Ovary (tissue), 9 donors: ENCODE data around the gene GGA1. TPM values are rescaled to one million over a fixed set of nuclear protein-coding genes. Genes with fewer than 3 reads are reported as not detected.

Experiments
- DNase-seq, 5 donors: peaks; one replicate each; pipeline ENCODE4 v3.0.0-alpha.2; 2019 to 2020
- H3K27ac ChIP-seq, 2 donors: fragments of 200-600 bp; one replicate each; pipeline versions ENCODE4 v1.5.1 to v1.8.0; 2019 to 2022
- H3K27me3 ChIP-seq: fragments of 200-600 bp; one replicate; pipeline ENCODE4 v1.8.0; 2022
- H3K36me3 ChIP-seq: fragments of 200-600 bp; sonication (generic); one replicate; pipeline ENCODE4 v1.5.1; 2019
- H3K4me1 ChIP-seq: one replicate; pipeline ENCODE4 v1.8.1; 2013; ENCODE audit warnings: mild to moderate bottlenecking, moderate library complexity; ENCODE audit not compliant: insufficient read depth
- H3K4me3 ChIP-seq: fragments of 200-600 bp; sonication (generic); one replicate; pipeline ENCODE4 v1.5.1; 2017
- H3K9me3 ChIP-seq, 2 donors: fragments of 200-600 bp in 1 of 2; sonication (generic) in 1 of 2; one replicate each; pipeline versions ENCODE4 v1.5.1 to v1.8.1; 2013 to 2019; ENCODE audit warnings: mild to moderate bottlenecking in 1 of 2, moderate library complexity in 1 of 2
- EP300 ChIP-seq: sonication (generic); formaldehyde crosslinking; IDR thresholded peaks from one replicate; pipeline ENCODE4 v1.6.1; 2017; ENCODE audit warnings: antibody characterized with exemption
- POLR2A ChIP-seq: fragments of 450-650 bp; IDR thresholded peaks from one replicate; pipeline ENCODE4 v1.6.1; 2017; ENCODE audit warnings: antibody characterized with exemption, mild to moderate bottlenecking, moderate library complexity
- WGBS, 3 donors: extraction: QIAGEN DNeasy Blood & Tissue Kit in 1 of 3; methylation state at CpG; one replicate each; pipeline versions ENCODE4 v1.1.5 to v1.1.7; 2013 to 2017; 5-methylcytosine and 5-hydroxymethylcytosine counted together
- intact Hi-C, 4 donors: fragments of 100-400 bp; cut with DNase I; formaldehyde crosslinking; loops; one replicate each; pipeline versions ENCODE4 v1.11.0 to v1.15.1; 2022 to 2023
- polyA plus RNA-seq, 2 donors: library from polyadenylated mRNA; stranded (reverse); fragments of 200-250 nt in 1 of 2; fragments of 350-450 nt in 1 of 2; fragmentation: Illumina TruSeq in 1 of 2; extraction: RNeasy Lipid Tissue Mini Kit (QIAGEN cat#74804) in 1 of 2; gene quantifications; one replicate each; pipeline ENCODE4 v1.2.3, GENCODE V29; 2013 to 2014
- total RNA-seq, 7 donors: library from RNA; depleted of rRNA in 2 of 7; stranded (reverse); fragments of >200 nt in 2 of 7; fragmentation: NEBNext Ultra II Directional in 3 of 7; extraction: Animal tissue kit (Norgen Biotek cat#: 25700) in 3 of 7; gene quantifications; one replicate each; pipeline versions ENCODE4 v1.1.0 to v1.2.4, GENCODE V29; 2016 to 2023
- TF ChIP-seq, protein P1 (sequence below), 3 donors: fragments of 450-650 bp in 2 of 3; fragments of 200-600 bp in 1 of 3; IDR thresholded peaks; one replicate each; pipeline versions ENCODE4 v1.5.1 to v1.8.0; 2016 to 2022; ENCODE audit warnings: antibody characterized with exemption in 3 of 3, mild to moderate bottlenecking in 1 of 3
- donor health status: DM: no; HTN: no; CAD: no; lungs with moderate emphysema.
- donor health status: DM: no; HTN: no; CAD: no.
- donor health status: Bipolar disorder and iron deficiency.
- donor health status: DM: yes; HTN: yes; CAD: no.
- donor health status: DM: no; HTN: no; CAD: no.
- donor health status: DM: yes; HTN: yes; CAD: no.

The GGA1 gene
- total and polyA plus RNA-seq, 9 donors = 24.1 to 64.7 (median 46.6) TPM

DNA sequence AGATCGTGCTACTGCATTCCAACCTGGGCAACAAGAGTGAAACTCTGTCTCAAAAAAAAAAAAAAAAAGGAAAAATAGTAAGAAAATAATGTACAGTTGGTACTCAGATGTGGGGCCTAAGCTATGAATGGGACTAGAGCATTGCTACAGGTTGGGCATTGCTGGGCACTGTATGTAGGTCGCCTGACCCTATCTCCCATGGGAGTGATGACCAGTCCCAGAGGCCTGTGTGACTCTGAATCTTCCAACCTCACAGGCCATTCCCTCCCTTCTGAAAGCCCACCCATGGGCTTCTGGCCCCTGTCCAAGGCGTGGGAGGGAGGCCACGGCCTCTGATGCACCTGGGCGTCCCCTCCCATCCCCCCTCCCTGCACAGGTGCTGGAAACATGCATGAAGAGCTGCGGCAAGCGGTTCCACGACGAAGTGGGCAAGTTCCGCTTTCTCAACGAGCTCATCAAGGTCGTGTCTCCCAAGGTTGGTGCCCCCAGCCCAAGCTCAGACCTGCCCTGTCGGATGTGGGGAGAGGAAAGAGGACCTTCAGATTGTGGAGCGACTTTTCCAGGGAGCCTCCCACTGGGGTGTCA is 9.5 kb downstream of the GGA1 start:
- H3K4me3 ChIP-seq = no peak overlapping the region
- no peak overlapping the region for H3K27ac ChIP-seq
- no peaks in the 10 kb centered on the region for H3K9me3 ChIP-seq
- DNase-seq = peak in 2 of 5 donors; percentile 34 to 41
- WGBS, 3 donors = 72 to 78% (median 78%) methylated on average over 14 of the region's 14 CpGs
- intact Hi-C loops = no loop called here
- no peaks in the 10 kb centered on the region for H3K36me3 ChIP-seq
- H3K4me1 ChIP-seq = peaks cover 4% of the 10 kb centered on the region
- H3K27me3 ChIP-seq = no peaks in the 10 kb centered on the region
- TF ChIP-seq, protein P1, sequence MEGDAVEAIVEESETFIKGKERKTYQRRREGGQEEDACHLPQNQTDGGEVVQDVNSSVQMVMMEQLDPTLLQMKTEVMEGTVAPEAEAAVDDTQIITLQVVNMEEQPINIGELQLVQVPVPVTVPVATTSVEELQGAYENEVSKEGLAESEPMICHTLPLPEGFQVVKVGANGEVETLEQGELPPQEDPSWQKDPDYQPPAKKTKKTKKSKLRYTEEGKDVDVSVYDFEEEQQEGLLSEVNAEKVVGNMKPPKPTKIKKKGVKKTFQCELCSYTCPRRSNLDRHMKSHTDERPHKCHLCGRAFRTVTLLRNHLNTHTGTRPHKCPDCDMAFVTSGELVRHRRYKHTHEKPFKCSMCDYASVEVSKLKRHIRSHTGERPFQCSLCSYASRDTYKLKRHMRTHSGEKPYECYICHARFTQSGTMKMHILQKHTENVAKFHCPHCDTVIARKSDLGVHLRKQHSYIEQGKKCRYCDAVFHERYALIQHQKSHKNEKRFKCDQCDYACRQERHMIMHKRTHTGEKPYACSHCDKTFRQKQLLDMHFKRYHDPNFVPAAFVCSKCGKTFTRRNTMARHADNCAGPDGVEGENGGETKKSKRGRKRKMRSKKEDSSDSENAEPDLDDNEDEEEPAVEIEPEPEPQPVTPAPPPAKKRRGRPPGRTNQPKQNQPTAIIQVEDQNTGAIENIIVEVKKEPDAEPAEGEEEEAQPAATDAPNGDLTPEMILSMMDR (IDR thresholded peaks at IDR 0.05) = no peak
- no peak for TF ChIP-seq POLR2A
- no peak for TF ChIP-seq EP300

DNA sequence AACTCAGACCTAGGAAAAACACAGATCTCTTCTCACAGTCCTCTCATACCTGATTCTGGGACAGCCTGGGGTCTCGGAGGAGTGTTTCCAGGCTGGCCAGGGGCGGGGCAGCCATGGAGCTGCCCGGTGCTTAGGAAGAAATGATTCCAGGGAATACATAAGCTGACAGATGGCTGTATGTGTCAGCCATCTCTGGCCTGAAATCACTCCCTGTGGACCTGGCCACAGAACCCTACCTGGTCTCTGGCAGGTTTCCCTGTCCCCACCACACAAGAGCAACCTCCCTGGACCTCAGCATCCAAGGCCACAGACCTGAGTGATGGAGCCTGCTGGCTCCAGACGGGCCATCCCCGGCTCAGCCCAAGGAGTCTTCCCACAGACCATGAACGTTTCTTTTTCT is 10.0 kb downstream of the GGA1 start:
- 80 to 85% (median 83%) methylated on average over 6 of the region's 6 CpGs for WGBS, 3 donors
- TF ChIP-seq POLR2A = no peak
- no peak for TF ChIP-seq EP300
- TF ChIP-seq, protein P1 (IDR thresholded peaks at IDR 0.05) = no peak
- intact Hi-C loops = no loop called here
- Histone ChIP-seq H3K4me3 (no peak overlapping the region), H3K27ac (no peak overlapping the region), H3K27me3 (no peaks in the 10 kb centered on the region), H3K9me3 (no peaks in the 10 kb centered on the region), H3K36me3 (no peaks in the 10 kb centered on the region), H3K4me1 (peaks cover 4% of the 10 kb centered on the region)
- DNase-seq = peak in 1 of 5 donors; percentile 15

DNA sequence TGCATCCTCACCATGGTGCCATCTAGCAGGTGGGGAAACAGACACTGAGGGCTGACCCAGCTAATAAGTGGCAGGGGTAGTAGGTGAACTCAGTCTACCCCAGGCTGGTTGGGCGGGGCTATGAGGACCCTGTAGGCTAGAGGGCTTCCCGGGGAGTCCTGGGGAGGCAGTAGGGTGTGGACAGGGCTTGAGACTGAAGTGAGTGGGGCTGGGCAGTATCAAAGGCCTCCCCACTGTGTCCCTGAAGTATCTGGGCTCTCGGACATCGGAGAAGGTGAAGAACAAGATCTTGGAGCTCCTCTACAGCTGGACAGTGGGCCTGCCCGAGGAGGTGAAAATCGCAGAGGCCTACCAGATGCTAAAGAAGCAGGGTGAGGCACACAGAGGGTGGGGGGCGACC is 11.4 kb downstream of the GGA1 start:
- DNase-seq = peak in 2 of 5 donors; percentile 17 to 26
- H3K4me1 ChIP-seq = no peaks in the 10 kb centered on the region
- intact Hi-C loops = loop anchor here in 3 of 4 donors (5.0 to 10.0 kb wide), 3 partner anchors 52 to 172 kb away; partner anchors contain the start of gene LGALS1 (in 1 of the 3)

DNA sequence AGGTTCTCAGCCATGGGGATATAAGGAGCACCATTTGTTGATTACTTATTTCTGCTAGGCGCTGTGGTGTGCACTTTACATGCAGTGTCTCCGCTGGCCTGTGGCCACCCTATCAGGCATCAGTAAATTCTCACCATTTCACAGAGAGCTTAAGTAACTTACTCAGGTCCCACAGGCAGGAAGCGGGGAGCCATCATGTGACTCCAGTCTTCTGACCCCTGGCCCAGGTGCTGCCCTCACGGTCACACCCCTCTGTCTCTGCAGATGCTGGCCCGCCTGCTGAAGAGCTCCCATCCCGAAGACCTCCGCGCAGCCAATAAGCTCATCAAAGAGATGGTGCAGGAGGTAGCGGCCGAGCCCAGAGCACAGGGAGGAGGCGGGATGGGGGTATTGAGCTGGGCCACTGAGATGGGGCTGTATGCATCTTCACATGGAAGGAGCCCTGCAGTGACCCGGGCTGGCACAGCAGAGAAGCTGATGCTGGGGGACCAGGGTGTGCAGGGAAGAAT is 12.8 kb downstream of the GGA1 start:
- Histone ChIP-seq H3K4me3 (no peak overlapping the region), H3K9me3 (no peaks in the 10 kb centered on the region), H3K4me1 (peaks cover 4% of the 10 kb centered on the region), H3K27ac (no peak overlapping the region), H3K27me3 (no peaks in the 10 kb centered on the region), H3K36me3 (no peaks in the 10 kb centered on the region)
- intact Hi-C loops = loop anchor here in 3 of 4 donors (5.0 to 10.0 kb wide), 3 partner anchors 51 to 171 kb away; partner anchors contain the start of gene LGALS1 (in 1 of the 3)
- 88 to 91% (median 88%) methylated on average over 12 of the region's 12 CpGs for WGBS, 3 donors
- TF ChIP-seq, protein P1 (IDR thresholded peaks at IDR 0.05) = no peak
- no peak for TF ChIP-seq EP300
- TF ChIP-seq POLR2A = no peak
- peak in 1 of 5 donors; percentile 17 for DNase-seq

More for the DNA sequence above, 11.4 kb downstream of the GGA1 start:
- TF ChIP-seq, protein P1 (IDR thresholded peaks at IDR 0.05) = no peak
- no peak for TF ChIP-seq EP300
- H3K27ac ChIP-seq = no peak overlapping the region
- H3K27me3 ChIP-seq = no peaks in the 10 kb centered on the region
- no peaks in the 10 kb centered on the region for H3K36me3 ChIP-seq
- H3K9me3 ChIP-seq = no peaks in the 10 kb centered on the region
- 75 to 79% (median 75%) methylated on average over 7 of the region's 7 CpGs for WGBS, 3 donors
- no peak overlapping the region for H3K4me3 ChIP-seq
